Stimulated activated naive CD8-positive, alpha-beta T cell treated with anti-CD3 and anti-CD28 coated beads, Interleukin-15, amount 100 ng/mL, for 72 hours (primary cell): ENCODE results near the gene SEMA4D.

Experiments
- ATAC-seq: fragments of 150-1000 bp; cut with Tn5 transposase; 2 replicates; pipeline ENCODE4 v1.10.0; 2021; ENCODE audit warnings: mild to moderate bottlenecking, moderate library complexity
- DNase-seq, 2 donors: peaks; one replicate each; pipeline ENCODE4 v3.0.0; 2021 to 2022
- H3K27ac Mint-ChIP-seq, 2 donors: one replicate each; pipeline ENCODE4 v1.8.0; 2022; ENCODE audit warnings: mild to moderate bottlenecking in 2 of 2, mixed read lengths in 2 of 2, moderate library complexity in 2 of 2
- H3K27me3 Mint-ChIP-seq: one replicate; pipeline ENCODE4 v1.8.0; 2022; ENCODE audit warnings: mixed read lengths
- H3K4me1 Mint-ChIP-seq: one replicate; pipeline ENCODE4 v1.8.0; 2022; ENCODE audit warnings: mild to moderate bottlenecking, mixed read lengths
- H3K4me3 Mint-ChIP-seq, 2 donors: one replicate each; pipeline ENCODE4 v1.8.0; 2022; ENCODE audit warnings: mild to moderate bottlenecking in 2 of 2, mixed read lengths in 2 of 2, moderate library complexity in 1 of 2
- H3K9me3 Mint-ChIP-seq, 2 donors: one replicate each; pipeline ENCODE4 v1.8.0; 2022; ENCODE audit warnings: mixed read lengths in 2 of 2

Gene SEMA4D

DNA sequence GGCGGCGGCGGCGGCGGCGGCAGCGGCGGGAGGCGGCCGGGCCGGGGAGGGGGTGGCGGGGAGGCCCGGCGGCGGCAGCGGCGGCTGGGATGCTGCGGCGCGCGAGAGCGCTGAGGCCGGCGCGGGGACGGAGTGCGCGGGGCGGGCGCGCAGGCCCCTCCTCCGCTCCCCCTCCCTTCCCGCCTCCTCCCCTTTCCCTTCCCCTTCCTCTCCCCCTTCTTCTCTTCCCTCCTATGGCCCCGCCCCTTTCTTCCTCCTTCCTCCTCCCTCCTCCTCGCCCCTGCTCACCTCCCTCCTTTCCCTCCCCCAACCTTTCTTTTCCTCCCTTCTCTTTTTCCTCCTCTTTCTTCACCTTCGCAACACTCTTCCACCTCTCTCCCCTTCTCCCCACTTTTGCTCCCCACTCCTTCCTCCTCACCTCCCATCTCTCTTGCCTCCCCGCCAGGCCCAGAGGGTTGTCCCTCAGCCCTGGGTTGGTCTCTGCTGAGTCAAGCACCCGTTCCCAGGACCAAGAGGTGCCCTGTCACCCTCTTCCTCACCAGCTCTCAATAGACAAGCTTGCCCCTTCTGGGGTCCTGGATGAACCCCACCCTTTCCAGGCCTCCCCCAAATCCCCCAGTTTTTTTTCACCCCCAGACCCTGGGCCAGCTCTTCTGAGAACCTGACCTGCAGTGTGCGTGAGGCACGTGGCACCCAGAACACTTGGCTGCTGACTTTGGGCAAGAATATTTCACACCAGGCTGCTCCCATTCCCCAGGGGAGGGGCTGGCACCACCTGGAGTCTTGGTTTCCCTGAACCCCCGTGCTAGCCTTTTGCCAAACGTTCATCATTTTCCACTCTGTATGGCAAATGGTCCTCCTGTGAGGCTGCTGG lies at the start of gene SEMA4D:
TSS of gene SEMA4D (minus strand) at position 136 of the 874 bp plus-strand sequence. CDS start 92,657 bp downstream, outside the sequence.
- peak in 1 of 2 donors; percentile 40 for DNase-seq
- Mint-ChIP-seq H3K9me3 (no peaks in the 10 kb centered on the region), H3K27me3 (no peaks in the 10 kb centered on the region), H3K4me1 (peaks cover 78% of the 10 kb centered on the region), H3K27ac (peak within 1 kb of the TSS; percentile 95 to 97), H3K4me3 (peak within 1 kb of the TSS; percentile 93 to 96)
- ATAC-seq, result peak; percentile 26

GRCh38 chr9:89547000-89547399 lies 49.1 kb upstream of the SEMA4D start:
- no peak overlapping the region for H3K27ac Mint-ChIP-seq
- no peak for DNase-seq
- H3K9me3 Mint-ChIP-seq, result peaks cover 15 to 19% of the 10 kb centered on the region in 2 donors
- no peak for ATAC-seq
- H3K4me1 Mint-ChIP-seq, result peaks cover 50% of the 10 kb centered on the region
- no peak overlapping the region for H3K4me3 Mint-ChIP-seq
- no peaks in the 10 kb centered on the region for H3K27me3 Mint-ChIP-seq

DNA sequence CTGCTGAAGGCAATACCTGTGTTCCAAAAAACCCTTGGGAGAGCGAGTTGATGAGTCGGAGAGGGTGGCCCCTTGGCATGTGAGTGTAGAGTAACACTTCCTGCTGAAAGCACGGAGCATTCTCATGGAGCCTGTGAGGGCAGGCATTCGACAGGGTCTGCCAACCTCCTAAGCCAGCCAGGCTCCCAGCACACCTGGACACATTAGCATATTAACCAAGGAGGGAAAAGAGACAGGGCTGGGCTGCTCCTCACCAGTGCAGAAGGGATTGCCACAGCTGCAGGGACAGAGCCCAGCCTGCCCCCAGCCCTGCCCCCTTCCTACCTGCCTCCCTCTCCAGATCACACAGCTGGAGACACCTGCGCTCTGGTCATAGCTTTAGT lies 46.4 kb upstream of the SEMA4D start:
- Mint-ChIP-seq H3K4me1 (peaks cover 65% of the 10 kb centered on the region), H3K4me3 (no peak overlapping the region), H3K27me3 (no peaks in the 10 kb centered on the region), H3K9me3 (peaks cover 15 to 19% of the 10 kb centered on the region in 2 donors), H3K27ac (no peak overlapping the region)
- DNase-seq (no peak), ATAC-seq (no peak)

DNA sequence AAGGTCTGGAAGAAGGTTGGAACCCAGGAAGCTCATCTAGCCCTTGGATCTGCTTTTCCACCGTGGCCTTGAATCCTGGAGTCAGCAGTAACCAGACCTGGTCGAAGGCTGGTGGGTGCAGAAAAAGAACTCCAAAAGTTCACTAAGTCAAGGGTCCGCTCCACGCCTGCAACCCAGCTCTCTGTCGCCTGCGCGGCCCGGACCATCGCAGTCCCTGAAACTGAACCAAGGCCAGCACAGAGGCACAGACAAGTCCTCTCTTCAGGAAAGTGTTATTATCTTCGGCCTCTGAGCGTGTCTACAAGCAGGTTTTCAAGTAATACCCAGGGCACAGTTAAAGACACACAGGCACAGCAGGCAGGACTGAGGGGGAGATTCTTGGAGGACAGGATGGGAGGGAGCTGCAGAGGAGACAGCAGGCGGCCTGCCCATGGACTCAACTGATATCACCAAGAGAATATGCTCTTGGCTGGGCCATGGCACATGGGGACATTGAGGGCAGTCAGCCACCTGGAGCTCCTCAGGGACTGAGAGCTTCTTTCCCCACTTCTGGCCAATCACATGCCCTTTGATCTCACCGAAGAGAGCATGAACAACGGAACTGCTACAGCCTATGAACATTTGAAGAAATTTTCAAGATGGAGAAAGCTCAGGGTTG lies 45.8 kb upstream of the SEMA4D start:
- Mint-ChIP-seq H3K27me3 (no peaks in the 10 kb centered on the region), H3K9me3 (peaks cover 15 to 19% of the 10 kb centered on the region in 2 donors), H3K4me1 (peaks cover 65% of the 10 kb centered on the region), H3K4me3 (no peak overlapping the region), H3K27ac (no peak overlapping the region)
- no peak for DNase-seq
- ATAC-seq, result no peak

DNA sequence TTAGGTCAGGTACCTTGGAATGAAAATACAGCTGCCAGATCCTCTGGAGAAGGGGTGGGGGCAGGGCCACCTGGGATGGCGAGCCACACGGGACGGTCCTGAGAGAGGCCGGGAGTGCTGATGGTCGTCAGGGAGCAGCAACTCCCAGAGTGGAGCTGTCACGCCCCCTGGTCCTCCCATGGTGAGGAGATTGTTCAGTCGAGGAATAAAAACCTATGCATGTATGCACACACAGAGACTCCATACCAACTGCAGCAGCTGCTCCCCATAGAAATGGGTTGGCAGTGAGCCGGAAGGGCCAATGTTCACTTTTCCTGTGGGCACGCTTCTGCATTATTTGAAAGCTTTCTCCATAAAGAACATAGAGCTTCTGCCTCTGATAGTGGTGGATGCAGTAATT lies 45.2 kb upstream of the SEMA4D start:
- peaks cover 15 to 19% of the 10 kb centered on the region in 2 donors for H3K9me3 Mint-ChIP-seq
- DNase-seq (no peak), ATAC-seq (no peak)
- H3K4me1 Mint-ChIP-seq, result peaks cover 65% of the 10 kb centered on the region
- H3K27ac Mint-ChIP-seq, result peak overlapping the region in 1 of 2 donors; percentile 19
- H3K27me3 Mint-ChIP-seq, result no peaks in the 10 kb centered on the region
- H3K4me3 Mint-ChIP-seq, result no peak overlapping the region

DNA sequence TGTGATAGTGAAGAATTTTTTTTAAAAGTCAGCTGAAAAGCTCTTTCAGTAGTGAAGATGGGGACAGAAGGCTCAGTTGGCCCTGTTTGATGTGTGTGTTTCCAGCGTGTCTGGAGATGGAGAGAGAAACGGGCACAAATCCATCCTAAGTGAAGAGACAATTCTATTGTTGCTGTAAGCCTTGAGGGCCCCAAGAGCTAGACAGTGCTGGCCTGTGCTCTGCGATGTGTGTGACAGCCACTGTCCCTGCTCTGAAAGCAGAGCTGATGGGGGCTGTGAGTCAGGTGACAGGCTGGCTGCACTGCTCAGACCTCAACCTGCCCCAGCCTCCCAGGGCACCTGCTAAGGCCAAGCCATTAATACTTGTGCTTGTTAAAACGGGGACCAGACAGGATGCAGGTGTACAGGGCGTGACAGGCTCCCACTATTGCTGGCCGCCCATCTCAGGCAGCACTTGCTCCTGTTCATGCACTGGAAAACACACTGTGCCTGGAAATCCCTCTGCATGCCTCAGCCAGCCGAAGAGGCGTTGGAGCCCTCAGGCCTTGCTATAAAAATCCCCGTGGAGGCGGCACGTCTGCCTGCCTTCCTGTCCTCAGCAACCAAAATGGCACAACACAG lies 44.6 kb upstream of the SEMA4D start:
- ATAC-seq (no peak), DNase-seq (no peak)
- Mint-ChIP-seq H3K4me1 (peaks cover 68% of the 10 kb centered on the region), H3K9me3 (peaks cover 15 to 19% of the 10 kb centered on the region in 2 donors), H3K27ac (peak overlapping the region in 1 of 2 donors; percentile 38), H3K4me3 (no peak overlapping the region), H3K27me3 (no peaks in the 10 kb centered on the region)

- peaks cover 15 to 19% of the 10 kb centered on the region in 2 donors for H3K9me3 Mint-ChIP-seq
- no peak for DNase-seq
- no peaks in the 10 kb centered on the region for H3K27me3 Mint-ChIP-seq
- no peak overlapping the region for H3K4me3 Mint-ChIP-seq
- H3K27ac Mint-ChIP-seq, result peak overlapping the region in 1 of 2 donors; percentile 63
- peaks cover 75% of the 10 kb centered on the region for H3K4me1 Mint-ChIP-seq
- no peak for ATAC-seq
Measured at GRCh38 chr9:89541798-89542197, 43.9 kb upstream of the SEMA4D start.

DNA sequence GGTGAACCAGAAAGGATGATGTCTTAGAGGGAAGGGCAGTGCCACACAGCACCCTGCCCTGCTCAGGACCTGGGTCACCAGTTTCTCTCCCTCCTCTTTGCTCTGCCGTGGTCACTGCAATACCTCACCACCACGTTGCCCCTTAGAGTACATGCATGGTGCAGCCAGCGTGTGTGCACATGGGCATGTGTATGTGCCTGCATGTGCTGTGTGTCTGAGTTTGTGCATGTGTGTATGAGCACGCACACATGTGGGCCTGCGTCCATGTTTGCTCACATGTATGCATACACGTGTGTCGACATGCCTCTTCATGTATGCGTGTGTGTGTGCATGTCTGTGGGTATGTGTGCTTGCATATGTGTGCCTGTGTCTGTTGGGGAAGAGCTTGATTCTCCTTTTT lies 41.5 kb upstream of the SEMA4D start:
- H3K27ac Mint-ChIP-seq, result peak overlapping the region in 1 of 2 donors; percentile 87
- H3K4me1 Mint-ChIP-seq, result peaks cover 91% of the 10 kb centered on the region
- DNase-seq (no peak), ATAC-seq (no peak)
- no peaks in the 10 kb centered on the region for H3K9me3 Mint-ChIP-seq
- H3K27me3 Mint-ChIP-seq, result no peaks in the 10 kb centered on the region
- no peak overlapping the region for H3K4me3 Mint-ChIP-seq

DNA sequence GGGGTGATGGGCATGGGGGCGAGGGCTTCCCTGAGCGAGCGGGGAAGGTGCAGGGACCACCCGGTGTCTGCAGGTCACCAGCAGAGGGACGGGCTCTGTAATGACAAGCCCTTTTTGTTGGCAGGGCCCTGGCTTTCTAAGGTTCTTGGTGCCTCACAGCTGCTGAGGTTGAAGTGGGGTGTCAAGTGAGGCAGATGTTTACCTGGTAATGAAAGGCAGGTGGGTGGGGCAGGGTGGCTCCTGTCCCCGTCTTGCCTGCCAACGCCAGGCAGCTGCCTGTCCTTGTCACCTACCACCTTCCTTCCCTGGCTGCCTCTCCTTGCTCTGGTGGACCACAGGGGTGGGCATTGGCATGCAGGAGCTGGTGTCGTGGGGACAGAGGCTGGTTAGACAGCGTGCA lies 41.0 kb upstream of the SEMA4D start:
- no peak for DNase-seq
- no peaks in the 10 kb centered on the region for H3K27me3 Mint-ChIP-seq
- H3K9me3 Mint-ChIP-seq, result no peaks in the 10 kb centered on the region
- H3K27ac Mint-ChIP-seq, result peak overlapping the region; percentile 87 to 88
- peaks cover 91% of the 10 kb centered on the region for H3K4me1 Mint-ChIP-seq
- peak overlapping the region in 1 of 2 donors; percentile 24 for H3K4me3 Mint-ChIP-seq
- ATAC-seq, result no peak

GRCh38 chr9:89537166-89537565 lies 39.3 kb upstream of the SEMA4D start:
- Mint-ChIP-seq H3K27me3 (no peaks in the 10 kb centered on the region), H3K27ac (peak overlapping the region; percentile 97), H3K4me3 (peak overlapping the region; percentile 70 to 72), H3K9me3 (no peaks in the 10 kb centered on the region), H3K4me1 (peaks cover 94% of the 10 kb centered on the region)
- ATAC-seq (no peak), DNase-seq (no peak)

- Mint-ChIP-seq H3K27ac (peak overlapping the region; percentile 97), H3K27me3 (no peaks in the 10 kb centered on the region), H3K4me3 (peak overlapping the region; percentile 70 to 72), H3K4me1 (peaks cover 94% of the 10 kb centered on the region), H3K9me3 (no peaks in the 10 kb centered on the region)
- DNase-seq (peak; percentile 33 to 60), ATAC-seq (peak; percentile 77)
Measured at GRCh38 chr9:89536600-89536999, 38.7 kb upstream of the SEMA4D start.

- Mint-ChIP-seq H3K4me3 (peak overlapping the region; percentile 63 to 78), H3K4me1 (peaks cover 94% of the 10 kb centered on the region), H3K27ac (peak overlapping the region; percentile 96 to 97), H3K27me3 (no peaks in the 10 kb centered on the region), H3K9me3 (no peaks in the 10 kb centered on the region)
- DNase-seq (peak; percentile 34 to 41), ATAC-seq (peak; percentile 80)
Measured at GRCh38 chr9:89536145-89536574, 38.2 kb upstream of the SEMA4D start.

DNA sequence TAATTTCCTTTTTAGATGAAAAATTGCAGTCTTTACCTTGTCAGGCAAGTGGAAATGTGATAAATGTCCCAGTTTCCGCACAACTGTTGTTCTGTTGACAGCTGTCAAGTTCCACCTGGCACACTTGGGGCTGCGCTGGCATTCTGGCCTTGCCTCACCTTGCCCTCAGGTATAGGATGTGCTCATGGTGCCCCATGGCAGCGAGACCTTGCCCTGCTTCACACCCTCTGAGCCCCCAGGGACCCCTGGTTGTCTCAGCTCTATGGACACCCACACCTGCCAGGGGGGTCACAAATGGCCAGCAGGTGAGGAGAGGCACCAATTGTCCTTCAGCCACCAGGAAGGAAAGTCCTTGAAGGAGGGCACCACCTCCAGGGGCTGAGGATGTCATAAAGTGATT lies 37.5 kb upstream of the SEMA4D start:
- peaks cover 96% of the 10 kb centered on the region for H3K4me1 Mint-ChIP-seq
- no peaks in the 10 kb centered on the region for H3K9me3 Mint-ChIP-seq
- ATAC-seq (no peak), DNase-seq (no peak)
- peak overlapping the region; percentile 63 to 78 for H3K4me3 Mint-ChIP-seq
- H3K27me3 Mint-ChIP-seq, result no peaks in the 10 kb centered on the region
- H3K27ac Mint-ChIP-seq, result peak overlapping the region; percentile 96 to 97

DNA sequence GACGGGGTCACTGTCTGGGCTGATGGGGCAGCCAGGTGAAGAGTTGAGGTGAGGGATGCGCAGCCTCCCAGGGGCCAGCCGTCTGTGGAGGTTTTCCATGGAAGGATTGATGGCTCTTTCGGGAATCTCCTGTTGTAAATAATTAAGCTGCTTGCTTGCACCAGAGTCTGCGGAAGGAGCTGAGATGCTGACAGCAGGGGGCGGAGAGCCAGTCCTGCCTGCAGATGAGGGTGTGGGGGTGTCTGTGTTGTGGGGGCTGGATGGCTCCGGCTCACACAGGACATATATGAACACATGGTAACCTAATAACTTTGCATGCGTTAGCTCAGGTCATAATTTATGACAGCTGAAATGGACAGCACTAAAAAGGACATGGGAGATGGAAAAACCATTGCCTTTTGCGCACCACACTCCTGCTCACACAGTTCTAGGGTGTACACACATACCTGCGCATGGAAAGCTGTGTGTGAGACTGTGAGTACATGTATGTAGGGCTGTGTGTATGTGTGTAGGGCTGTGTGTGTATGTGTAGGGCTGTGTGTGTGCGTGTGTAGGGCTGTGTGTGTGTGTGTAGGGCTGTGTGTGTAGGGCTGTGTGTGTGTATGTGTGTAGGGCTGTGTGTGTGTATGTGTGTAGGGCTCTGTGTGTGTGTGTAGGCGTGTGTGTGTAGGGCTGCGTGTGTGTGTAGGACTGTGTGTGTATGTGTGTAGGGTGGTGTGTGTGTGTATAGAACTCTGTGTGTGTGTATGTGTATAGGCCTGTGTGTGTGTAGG lies 36.8 kb upstream of the SEMA4D start:
- no peak for DNase-seq
- no peak for ATAC-seq
- Mint-ChIP-seq H3K27ac (peak overlapping the region; percentile 96 to 97), H3K4me3 (peak overlapping the region; percentile 16 to 41), H3K27me3 (no peaks in the 10 kb centered on the region), H3K9me3 (no peaks in the 10 kb centered on the region), H3K4me1 (peaks cover 99% of the 10 kb centered on the region)
